Stimulated activated CD8-positive, alpha-beta memory T cell treated with anti-CD3 and anti-CD28 coated beads, Interleukin-12 subunit alpha, Interleukin-12 subunit beta, amount 100 ng/mL, for 24 hours (primary cell): ENCODE measurements around the gene ENO3.

Source experiments
- DNase-seq: peaks from one replicate; pipeline ENCODE4 v3.0.0-alpha.2; 2020; ENCODE audit errors: extremely low read depth

The ENO3 gene

DNA sequence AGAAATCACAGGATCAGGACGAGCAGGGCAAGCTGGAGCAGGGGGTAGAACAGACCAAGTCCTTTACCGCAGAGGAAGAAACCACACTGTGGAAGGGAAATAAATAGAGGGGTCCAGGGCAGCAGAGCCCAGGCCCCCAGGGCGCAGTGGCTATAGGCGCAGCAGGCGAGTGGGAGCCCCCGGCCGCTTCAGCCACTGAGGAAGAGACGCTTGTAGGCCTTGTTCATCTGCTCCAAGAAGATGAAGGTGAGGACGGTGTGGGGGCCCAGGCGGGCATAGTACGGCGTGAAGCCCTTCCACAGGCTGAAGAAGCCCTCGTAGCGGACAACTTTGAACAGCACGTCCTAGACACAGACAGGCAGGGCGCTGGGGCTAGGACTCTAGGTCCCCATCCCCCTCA, 13.4 kb upstream of the ENO3 start:
- DNase-seq = no peak

DNA sequence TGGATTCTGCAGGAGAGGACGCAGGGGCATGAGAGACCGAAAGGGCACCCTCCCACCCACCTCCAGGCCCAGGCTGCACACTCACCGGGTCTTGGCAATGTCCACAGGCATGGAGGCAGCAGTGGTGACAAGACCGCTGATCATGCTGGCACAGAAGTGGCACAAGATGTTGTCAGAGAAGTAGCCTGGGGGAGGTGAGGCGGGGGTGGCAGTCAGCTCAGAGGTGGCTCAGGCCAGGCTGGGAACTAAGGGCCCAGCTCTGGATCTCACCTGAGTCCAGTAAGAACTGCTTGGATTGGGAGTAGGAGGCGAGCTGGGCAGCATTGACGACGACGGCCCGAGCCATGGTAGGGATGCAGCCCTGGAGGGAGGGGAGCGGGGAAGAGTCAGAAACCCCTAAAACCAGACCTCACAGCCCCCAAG, 12.8 kb upstream of the ENO3 start:
- no peak for DNase-seq

DNA sequence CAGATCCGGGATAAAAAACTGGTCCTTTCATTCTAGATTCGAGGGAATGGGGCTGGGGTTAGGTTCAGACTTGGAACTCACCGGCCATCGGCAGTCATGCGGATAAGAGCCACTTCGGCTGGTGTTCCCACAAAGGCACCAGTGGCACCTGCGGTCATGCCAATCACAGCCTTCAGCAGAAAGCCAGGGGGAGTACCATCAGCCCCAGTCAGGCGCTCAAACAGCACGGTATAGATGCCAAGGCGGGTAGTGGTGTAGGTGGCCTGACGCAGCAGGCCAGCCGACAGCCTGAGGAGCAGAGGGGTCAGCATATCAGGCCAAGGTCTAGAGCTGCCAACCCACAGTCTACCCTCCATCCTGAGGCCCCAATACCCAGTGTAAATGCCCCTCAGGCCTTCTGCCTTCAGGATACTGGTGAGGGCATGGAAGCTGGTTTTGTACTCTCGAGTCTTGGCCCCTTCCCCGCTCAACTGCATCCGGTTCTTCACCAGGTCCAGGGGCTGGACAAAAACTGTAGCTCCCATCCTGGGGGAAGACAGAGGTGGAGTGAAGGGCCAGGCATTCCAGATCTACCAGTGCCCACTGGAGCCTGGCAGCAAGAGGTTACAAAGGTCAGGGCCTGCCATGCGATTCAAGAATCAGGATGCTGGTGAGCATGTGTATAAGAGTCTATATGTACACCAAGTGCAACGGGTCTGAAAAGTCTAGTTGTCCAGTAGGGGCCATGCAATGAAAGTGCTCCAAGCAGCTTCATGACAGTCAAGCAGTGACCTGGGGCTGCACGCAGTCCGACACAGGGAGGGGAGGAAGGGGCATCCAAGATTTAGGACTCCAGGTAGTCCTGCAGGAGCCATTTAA, 12.0 kb upstream of the ENO3 start:
- no peak for DNase-seq

DNA sequence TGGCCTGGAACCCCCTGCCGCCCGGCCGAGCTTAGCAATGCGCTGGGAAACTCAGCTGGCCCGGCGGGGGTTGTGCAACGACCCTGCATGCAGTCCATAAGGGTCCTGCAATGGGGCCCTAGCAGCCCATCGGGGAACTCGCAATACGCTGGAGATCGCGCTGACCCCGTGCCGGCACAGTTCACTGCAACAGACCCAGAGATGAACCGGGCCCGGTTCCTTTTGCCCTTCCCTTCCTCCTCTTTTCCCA, 11.4 kb upstream of the ENO3 start:
- DNase-seq = no peak

DNA sequence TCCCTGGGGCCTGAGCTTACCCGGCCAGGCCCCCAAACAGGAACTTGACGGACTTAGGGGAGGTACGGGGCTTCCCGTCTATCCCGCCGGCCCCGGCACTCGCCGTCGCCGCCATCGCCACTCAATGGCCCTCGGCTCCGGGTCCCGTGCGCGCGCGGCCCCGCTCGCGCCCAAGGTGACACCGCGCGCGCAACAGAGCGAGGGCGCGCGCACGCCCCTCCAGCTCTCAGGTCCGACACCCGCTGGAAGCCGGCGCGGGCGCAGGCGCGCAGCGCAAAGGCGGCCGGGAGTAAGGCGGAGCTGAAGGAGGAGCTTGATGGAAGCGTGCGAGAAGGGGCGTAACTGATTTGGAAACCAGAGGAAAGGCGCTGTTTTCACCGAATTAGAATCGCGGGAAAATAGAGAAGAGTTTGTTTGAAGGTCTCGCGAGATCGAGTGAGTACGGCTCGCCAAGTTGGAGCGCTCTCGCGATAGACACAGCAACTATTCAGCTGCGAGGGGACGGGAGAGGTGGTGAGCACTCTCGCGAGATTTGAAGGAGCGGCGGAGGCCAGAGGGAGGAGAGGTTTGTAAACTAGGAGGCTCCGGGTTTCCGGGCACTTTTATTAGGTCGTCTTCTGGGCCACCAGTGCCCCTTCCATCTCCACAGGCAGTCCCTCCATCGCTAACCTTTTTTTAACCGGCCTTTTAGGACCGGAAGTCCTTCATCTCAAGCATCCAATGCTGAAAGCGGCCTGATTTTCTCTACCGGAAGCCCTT, 10.9 kb upstream of the ENO3 start, which contains the start of the genes RNF167 and SLC25A11:
TSS of gene RNF167 (plus strand) at position 473 of the 759 bp plus-strand sequence. CDS start 642 bp downstream, outside the sequence.
TSS of gene SLC25A11 (minus strand) at position 251 of the 759 bp plus-strand sequence. CDS start at position 115, 136 bp downstream.
- DNase-seq = peak; percentile 84

DNA sequence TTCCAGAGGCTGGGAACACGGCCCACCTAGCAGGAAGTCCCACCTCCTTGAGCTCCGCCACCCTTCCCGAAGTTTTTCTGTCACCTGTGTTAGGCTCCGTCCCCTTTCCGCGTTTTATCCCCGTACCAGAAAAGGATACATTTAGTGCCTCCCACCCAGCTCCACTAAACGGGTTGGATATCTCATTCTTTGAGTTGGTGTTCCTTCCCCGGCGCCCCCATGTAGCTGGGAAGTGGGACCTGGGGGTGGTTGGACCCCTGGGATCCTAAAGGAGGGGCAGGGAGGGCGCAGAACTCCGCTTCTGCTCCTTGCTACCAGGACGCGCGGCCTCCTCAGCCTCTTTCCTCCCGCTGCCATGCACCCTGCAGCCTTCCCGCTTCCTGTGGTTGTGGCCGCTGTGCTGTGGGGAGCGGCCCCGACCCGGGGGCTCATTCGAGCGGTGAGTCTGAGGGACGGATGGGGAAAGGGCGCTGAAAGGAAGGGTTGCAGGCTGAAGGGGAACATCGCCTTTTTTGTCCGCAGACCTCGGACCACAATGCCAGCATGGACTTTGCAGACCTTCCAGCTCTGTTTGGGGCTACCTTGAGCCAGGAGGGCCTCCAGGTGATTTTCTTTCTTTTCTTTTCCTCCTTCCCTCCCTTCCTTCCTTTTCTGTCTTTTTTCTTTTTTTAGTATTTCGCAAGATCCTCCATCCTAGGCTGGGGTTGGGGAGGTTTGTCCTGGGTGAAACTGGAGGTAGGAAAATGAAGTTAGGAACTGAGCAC, 10.2 kb upstream of the ENO3 start:
- no peak for DNase-seq

DNA sequence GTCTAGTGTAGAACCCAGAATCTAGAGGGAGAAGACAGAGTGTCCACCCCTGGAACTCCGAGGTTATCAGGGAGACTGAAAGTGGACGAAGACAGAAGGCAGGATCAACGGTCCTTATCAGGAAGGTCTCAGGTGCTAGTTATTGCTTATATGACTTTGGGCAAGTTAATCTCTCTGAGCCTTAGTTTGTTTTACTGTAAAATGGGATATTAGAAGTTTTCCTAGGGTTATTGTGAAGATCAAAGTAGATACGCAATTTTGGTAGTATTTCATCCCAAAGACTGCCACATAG, 9.7 kb upstream of the ENO3 start:
- no peak for DNase-seq

DNA sequence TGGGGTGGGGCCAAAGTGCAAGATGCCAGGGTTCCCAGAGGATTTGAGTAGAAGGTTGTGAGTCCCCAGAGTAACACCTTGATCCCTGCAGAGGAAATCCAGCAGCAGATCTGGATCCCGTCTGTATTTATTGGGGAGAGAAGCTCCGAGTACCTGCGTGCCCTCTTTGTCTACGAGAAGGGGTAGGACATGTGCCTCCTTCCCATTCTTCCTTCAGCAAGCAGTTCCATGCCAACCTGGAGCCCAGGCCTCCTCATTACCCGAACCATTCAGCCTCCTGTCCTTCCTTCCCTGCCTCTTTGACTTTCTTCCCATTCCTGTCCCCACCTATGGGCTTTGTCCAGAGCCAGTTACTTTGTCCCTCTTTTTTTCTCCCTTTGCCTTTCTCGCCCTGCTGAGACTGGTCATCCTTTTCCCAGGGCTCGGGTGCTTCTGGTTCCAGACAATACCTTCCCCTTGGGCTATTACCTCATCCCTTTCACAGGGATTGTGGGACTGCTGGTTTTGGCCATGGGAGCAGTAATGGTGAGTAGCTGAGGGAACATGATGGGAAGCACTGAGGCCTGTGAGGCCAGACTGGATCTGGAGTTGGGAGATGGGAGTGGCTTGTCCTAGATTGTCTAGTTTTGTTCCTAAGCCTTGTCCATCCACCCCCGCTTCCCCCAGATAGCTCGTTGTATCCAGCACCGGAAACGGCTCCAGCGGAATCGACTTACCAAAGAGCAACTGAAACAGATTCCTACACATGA, 8.0 kb upstream of the ENO3 start:
- DNase-seq = no peak

DNA sequence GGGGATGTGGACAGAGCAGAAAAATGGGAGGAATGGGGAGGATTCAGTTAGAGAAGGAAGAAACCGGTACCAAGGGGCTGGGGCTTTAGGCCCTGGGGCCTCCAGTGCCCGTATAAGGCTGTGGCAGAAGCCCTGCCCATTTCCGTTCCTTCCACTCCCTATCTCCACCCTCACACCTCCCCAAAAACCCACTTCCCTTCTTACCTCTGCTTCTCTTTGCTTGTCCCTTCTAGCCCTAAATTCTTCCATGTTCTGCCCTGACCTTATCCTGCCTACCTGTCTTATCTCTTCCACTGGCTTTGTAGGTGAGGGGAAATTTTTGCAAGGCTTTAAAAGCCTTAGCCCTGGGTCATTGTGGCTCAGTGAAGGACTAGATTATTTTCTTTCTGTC, 6.8 kb upstream of the ENO3 start:
- no peak for DNase-seq

DNA sequence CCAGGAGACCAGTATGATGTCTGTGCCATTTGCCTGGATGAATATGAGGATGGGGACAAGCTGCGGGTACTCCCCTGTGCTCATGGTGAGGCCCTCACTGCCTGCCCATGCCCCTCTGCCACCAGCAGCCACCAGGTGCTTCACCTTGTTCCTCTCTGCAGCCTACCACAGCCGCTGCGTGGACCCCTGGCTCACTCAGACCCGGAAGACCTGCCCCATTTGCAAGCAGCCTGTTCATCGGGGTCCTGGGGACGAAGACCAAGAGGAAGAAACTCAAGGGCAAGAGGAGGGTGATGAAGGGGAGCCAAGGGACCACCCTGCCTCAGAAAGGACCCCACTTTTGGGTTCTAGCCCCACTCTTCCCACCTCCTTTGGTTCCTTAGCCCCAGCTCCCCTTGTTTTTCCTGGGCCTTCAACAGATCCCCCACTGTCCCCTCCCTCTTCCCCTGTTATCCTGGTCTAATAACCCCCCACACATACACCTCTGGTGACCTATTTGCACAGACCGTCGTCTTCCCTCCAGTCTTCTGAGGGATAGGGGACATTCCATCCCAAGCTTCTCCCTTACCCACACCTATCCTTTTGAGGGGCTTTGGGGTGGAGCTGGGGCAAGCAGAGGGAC, 6.3 kb upstream of the ENO3 start:
- no peak for DNase-seq

DNA sequence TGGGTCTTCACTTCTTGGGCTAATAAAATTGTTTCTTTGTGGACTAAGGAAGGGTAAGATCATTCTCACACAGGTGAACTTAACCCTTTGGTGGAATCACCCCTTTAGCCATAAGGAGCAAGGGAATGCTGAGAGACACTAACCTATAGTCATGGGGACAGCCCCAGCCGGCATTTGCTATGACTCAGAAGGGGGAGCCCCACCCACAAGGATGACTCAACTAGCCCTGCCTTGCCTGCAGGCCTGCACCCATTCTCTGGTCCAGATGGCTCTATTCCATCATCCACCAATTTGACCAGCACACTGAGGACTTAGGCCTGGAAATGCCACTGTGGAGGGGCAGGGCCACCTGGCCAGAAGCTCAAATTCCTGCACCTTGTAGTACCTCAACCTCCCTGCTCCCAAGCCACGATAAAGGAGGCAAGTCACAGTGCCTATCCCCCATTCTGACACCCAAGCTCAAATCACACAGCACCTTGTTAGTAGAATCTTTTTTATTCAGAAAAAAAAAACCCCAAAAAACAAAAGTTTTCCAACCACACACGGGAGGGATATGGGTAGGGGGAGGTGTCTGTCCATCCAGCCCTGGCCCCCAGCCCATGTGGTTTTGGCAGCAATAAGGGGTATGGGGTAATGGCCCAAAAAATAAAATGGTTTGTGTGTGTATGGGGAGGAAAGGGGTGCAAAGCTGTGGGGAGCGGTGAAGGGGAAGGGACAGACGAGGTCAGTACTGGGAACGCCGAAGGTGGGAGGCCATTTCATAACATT, 5.6 kb upstream of the ENO3 start:
- peak; percentile 70 for DNase-seq

DNA sequence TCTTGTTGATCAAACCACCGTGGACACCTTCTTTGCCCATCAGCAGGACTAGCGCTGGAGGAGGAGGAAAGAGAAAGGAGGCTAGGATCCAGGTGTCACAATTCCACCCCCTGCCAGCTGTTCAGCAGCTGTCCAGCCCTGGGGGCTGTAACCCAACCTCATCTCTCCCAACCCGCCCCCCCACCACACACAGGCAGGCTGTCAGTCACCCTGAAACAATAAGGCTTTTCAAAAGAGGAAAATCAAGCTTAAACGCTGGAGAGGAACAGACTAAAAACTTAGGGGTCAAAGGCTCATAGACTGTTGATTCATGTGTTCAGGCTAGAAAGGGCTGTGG, 5.0 kb upstream of the ENO3 start:
- no peak for DNase-seq

DNA sequence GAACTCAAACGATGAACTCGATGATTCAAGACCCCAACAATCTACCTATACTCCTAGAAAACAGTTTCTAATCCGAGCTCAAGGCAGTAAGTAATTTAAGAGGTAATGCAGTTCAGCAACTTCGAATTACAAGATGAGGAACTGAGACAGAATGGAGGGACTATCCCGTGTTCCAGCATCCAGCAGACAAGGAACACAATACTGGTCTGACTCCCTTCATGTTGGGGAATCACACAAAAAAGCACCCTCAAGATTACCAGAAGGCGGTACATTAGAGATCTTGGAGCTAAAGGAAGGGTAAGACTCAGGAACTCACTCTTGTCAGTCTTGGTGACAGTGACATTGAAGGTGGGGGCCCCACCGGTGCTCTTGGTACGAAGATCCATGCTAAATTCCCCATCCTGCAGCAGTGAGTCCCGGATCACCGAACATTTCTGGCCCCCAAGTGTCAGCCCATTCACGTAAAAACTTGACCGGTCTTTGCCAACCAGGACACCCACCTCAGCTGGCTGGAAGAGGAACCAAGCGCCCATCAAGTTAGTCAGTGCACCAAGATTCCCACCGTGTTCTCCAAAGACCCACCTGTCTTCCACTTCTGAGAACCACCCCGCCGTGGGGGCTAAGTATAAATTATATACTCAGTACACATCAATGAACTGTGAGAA, 4.5 kb upstream of the ENO3 start:
- no peak for DNase-seq

DNA sequence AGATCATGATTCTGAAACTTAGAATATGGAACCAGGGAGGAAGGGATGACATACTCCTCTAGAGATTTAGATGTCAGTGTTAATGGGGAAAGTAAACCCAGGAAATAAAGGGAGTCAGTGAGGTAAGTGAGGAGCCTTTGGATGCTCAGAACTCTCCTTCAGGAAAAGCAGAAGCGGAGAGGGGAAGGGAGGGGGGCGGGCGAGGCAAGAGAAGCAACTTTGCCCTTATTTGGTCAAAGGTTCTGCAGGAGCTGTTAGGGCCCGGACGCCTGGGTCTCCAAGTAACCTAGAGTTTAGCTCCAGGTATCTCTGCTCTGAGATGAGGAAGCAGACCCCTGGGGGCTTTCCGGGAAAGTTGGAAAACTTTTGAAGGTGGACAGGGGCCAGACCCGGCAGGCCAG, 3.9 kb upstream of the ENO3 start:
- DNase-seq = no peak

DNA sequence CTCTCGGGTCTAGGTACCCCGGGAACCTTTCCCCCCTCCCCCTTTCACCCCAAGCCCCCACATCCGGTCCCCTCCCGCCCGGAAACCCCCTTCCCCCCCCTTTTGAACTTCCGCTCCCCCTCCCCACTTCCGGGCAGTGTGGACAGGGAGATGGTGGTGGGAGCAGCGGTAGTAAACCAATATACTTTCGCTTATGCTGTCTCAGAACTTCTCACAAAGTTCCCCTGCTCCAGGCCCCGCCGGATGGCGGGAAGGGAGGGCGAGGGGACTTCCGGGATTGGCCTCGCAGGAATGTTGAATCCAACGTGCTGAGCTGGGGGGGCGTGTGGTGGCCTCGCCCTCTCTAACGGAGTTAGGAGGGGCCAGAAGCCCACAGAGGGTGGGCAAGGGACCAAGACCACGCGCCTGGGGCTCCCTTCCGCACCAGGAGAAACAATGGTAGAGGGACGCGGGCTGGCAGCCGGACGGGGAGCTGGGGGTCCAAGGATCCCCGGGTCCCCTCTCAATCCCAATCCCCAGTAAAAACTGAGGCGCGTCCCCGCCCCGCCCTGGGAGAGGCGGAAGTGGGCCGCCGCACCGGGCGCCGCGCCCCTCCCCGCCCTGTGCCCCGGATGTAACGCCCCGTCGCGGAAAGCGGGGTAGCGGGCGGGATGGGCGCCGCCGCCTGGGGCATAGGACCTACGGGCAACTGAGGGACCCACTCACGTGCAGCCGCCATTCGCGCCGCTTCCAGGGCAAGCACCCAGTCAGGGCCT, 3.3 kb upstream of the ENO3 start:
- DNase-seq = no peak

DNA sequence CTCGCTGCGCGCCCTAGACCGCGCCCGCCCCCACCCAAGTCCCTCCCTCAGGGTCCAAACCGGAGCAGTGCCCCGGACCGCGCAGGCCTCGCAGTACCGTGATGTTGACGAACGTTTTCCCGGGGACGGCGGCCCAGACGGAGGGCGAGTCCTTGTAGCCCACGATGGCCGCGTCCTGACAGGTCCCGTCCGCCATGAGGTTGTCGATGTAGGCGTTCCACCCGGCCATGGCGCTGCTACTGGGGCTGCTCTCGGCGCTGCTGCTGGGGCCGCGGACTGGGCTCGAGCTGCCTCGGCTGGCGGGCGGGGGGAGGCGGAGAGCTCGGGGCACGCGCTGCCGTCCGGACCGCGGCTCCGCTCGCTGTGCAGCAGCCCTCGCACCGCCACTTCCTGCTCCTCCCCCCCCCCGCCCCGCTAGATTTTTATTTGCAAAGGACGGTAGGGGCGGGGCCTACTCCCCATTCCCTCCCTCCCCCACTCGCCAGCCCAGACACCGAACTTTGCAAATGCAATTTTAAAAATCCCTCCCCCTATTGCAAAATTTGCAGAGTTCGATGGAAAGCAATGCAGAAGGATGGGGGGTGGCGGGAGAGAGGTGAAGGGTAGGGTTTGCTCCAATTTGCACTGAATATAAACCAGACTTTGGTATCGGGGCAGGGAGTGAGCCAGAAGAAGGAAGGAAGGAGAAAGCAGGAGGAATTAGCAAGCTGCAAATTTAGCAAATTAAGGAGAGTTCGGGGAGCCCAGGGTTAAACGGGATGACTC, 2.6 kb upstream of the ENO3 start, which contains the start of gene PFN1:
TSS of gene PFN1 (minus strand) at position 365 of the 765 bp plus-strand sequence. CDS start at position 229, 136 bp downstream.
- DNase-seq = peak; percentile 82

DNA sequence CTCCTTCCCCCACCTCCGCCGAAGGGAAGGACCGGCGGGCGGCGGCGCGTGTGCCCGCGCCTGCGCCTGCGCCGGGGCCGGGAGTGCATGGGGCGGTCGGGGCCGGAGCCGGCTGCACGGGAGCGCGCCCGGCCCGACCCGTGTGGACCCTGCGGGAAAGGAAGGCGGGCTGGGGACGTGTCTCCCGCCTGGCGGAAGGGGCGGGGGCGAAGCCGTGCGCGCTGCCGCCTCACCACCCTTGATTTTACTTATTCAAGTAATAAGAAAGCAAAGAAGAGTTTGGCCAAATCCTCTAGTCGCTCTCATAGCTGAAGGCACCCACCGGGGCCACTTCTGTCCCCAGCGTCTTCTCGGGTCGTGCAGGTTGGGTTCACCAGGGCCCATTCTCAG, 2.0 kb upstream of the ENO3 start:
- DNase-seq = peak; percentile 60

DNA sequence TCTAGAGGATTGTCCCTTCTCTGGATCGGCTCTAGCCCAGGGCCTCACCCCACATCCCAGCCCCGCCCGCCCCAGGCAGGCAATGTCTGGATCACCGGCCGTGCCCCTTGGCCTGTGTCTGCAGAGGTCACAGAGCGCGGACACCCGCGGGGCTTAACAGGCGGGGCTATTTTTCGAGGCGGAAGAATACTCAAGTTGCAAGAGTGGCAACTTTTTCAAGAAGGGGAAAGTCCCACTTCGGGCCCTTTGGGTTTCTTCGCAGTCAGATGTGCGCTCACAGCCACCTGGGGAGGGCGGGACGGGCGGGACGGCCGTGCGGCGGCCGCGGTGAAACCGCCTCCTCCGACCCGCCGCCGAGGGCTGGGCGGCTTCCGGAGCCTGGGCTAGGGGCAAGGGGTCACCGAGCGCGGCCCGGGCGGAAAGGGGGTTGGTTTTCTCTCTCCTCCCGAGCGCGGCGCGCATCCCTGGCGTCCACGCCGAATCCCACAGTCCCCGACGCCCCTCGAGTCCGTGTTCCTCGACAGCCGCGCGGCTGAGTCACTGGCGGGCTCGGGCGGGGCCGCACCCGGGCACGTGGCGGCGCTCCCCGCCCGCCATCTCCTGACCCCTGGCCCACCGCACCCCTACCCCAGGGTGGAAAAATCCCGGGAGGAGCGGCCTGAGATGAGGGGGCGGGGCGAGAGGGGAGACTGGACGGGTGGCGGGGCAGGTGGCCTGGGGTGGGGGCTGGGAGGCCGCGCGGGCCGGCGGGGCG, 1.4 kb upstream of the ENO3 start:
- DNase-seq = peak; percentile 58
